A549 (cell line): ENCODE data around the gene IRAK3. TPM values are rescaled to one million over a fixed set of nuclear protein-coding genes. Genes with fewer than 3 reads are reported as not detected.

Experiments
- ATAC-seq, 2 experiments: fragments of 200-7000 bp in 1 of 2; fragments of >200 bp in 1 of 2; cut with Nextera tagmentation in 1 of 2; cut with Tn5 transposase in 1 of 2; 3 replicates each; pipeline versions ENCODE4 v1.8.0 to v1.9.1; 2018 to 2020; ENCODE audit warnings: mild to moderate bottlenecking in 1 of 2, moderate library complexity in 1 of 2
- CTCF ChIA-PET: fragments of 300-600 bp; sonication (Branson Sonifier 250); formaldehyde crosslinking; extraction: SDS; loops from one replicate; lab custom pipeline; 2021; ENCODE audit warnings: antibody characterized with exemption, inconsistent platforms; lab: Yijun Ruan, JAX
- POLR2A ChIA-PET: fragments of 350-600 bp; formaldehyde crosslinking; extraction: SDS; loops from one replicate; lab custom pipeline; 2021; ENCODE audit warnings: antibody characterized with exemption, inconsistent platforms; lab: Yijun Ruan, JAX
- DNase-seq, 2 experiments: peaks; one replicate each; pipeline versions ENCODE4 v3.0.0 to v3.0.0-alpha.2; 2011 to 2016; ENCODE audit warnings: low read depth in 1 of 2, low spot score in 1 of 2
- FAIRE-seq: peaks from 2 replicates; lab custom pipeline; 2011; peaks lifted over from hg19 to GRCh38; lab: Jason Lieb, UNC
- H3K27ac ChIP-seq, 2 experiments: fragments of >200 bp; sonication (Bioruptor Twin); formaldehyde crosslinking; 3 replicates each; pipeline ENCODE4 v1.5.1; 2016 to 2017
- H3K4me1 ChIP-seq: fragments of >200 bp; sonication (Bioruptor Twin); formaldehyde crosslinking; 3 replicates; pipeline ENCODE4 v1.6.1; 2016
- H3K4me2 ChIP-seq: fragments of >200 bp; sonication (Bioruptor Twin); formaldehyde crosslinking; 3 replicates; pipeline ENCODE4 v1.6.1; 2016
- H3K4me3 ChIP-seq: fragments of >200 bp; sonication (Bioruptor Twin); formaldehyde crosslinking; 3 replicates; pipeline ENCODE4 v1.5.1; 2016
- H3K9me3 ChIP-seq: fragments of >200 bp; sonication (Bioruptor Twin); formaldehyde crosslinking; 3 replicates; pipeline ENCODE4 v1.6.1; 2016
- BCL3 ChIP-seq: fragments of >200 bp; sonication (Bioruptor Twin); formaldehyde crosslinking; IDR thresholded peaks from 3 replicates; pipeline ENCODE4 v1.6.1; 2016
- BHLHE40 ChIP-seq: IDR thresholded peaks from 2 replicates; pipeline ENCODE4 v1.6.1; 2012; ENCODE audit warnings: low read depth, low read length, inconsistent platforms
- CEBPB ChIP-seq, 2 experiments: fragments of >200 bp in 1 of 2; sonication (Bioruptor Twin) in 1 of 2; formaldehyde crosslinking in 1 of 2; IDR thresholded peaks; 2 replicates each; pipeline ENCODE4 v1.6.1; 2012 to 2016
- CTCF ChIP-seq: fragments of >200 bp; sonication (Bioruptor Twin); formaldehyde crosslinking; IDR thresholded peaks from 3 replicates; pipeline ENCODE4 v1.5.1; 2016
- E2F6 ChIP-seq: IDR thresholded peaks from 2 replicates; pipeline ENCODE4 v1.6.1; 2012; ENCODE audit warnings: low read depth, borderline replicate concordance
- EHF ChIP-seq: fragments of 250-450 bp; sonication (Bioruptor Pico); IDR thresholded peaks from 2 replicates; pipeline ENCODE4 v1.5.0; 2020; ENCODE audit warnings: mild to moderate bottlenecking
- FOSB ChIP-seq: fragments of 250-450 bp; sonication (Bioruptor Pico); IDR thresholded peaks from 2 replicates; pipeline ENCODE4 v1.5.0; 2020; ENCODE audit warnings: mild to moderate bottlenecking, moderate library complexity
- FOSL2 ChIP-seq, 2 experiments: fragments of 450-650 bp in 1 of 2; fragments of >200 bp in 1 of 2; sonication (Bioruptor Twin) in 1 of 2; formaldehyde crosslinking; IDR thresholded peaks; 2 replicates each; pipeline versions ENCODE4 v1.5.0 to v1.6.1; 2016 to 2020; ENCODE audit warnings: mild to moderate bottlenecking in 1 of 2, moderate library complexity in 1 of 2
- GATA3 ChIP-seq: IDR thresholded peaks from 2 replicates; pipeline ENCODE4 v1.6.1; 2012; ENCODE audit warnings: borderline replicate concordance
- HES2 ChIP-seq: fragments of >200 bp; sonication (Bioruptor Twin); formaldehyde crosslinking; IDR thresholded peaks from 2 replicates; pipeline ENCODE4 v1.6.1; 2016
- HEYL ChIP-seq: fragments of 250-450 bp; sonication (Bioruptor Pico); IDR thresholded peaks from 2 replicates; pipeline ENCODE4 v1.8.0; 2021; ENCODE audit warnings: mild to moderate bottlenecking, moderate library complexity
- KDM1A ChIP-seq: fragments of 200-600 bp; sonication (generic); IDR thresholded peaks from 2 replicates; pipeline ENCODE4 v1.6.1; 2016; ENCODE audit warnings: low read depth, mild to moderate bottlenecking
- KDM5A ChIP-seq: fragments of 200-600 bp; sonication (generic); IDR thresholded peaks from 2 replicates; pipeline ENCODE4 v1.6.1; 2016; ENCODE audit warnings: antibody characterized with exemption, mild to moderate bottlenecking
- MAX ChIP-seq: IDR thresholded peaks from 2 replicates; pipeline ENCODE4 v1.6.1; 2012
- NFE2L2 ChIP-seq: fragments of 150-350 bp; conservative IDR thresholded peaks from 2 replicates; pipeline ENCODE4 v1.6.1; 2014; ENCODE audit warnings: low read length
- NR3C1 ChIP-seq: fragments of >200 bp; sonication (Bioruptor Twin); formaldehyde crosslinking; IDR thresholded peaks from 3 replicates; pipeline ENCODE4 v1.6.1; 2017
- POLR2AphosphoS2 ChIP-seq: conservative IDR thresholded peaks from 2 replicates; pipeline ENCODE4 v1.6.1; 2012; ENCODE audit warnings: low read length, improper control_type of control experiment, inconsistent platforms
- RAD21 ChIP-seq, 2 experiments: fragments of >200 bp in 1 of 2; sonication (Bioruptor Twin) in 1 of 2; formaldehyde crosslinking in 1 of 2; IDR thresholded peaks in 1 of 2; conservative IDR thresholded peaks in 1 of 2; 2 replicates in 1 of 2; 3 replicates in 1 of 2; pipeline ENCODE4 v1.6.1; 2012 to 2018; ENCODE audit warnings: inconsistent platforms in 1 of 2
- RARB ChIP-seq: fragments of 250-450 bp; sonication (Bioruptor Pico); IDR thresholded peaks from 2 replicates; pipeline ENCODE4 v1.8.0; 2021; ENCODE audit warnings: mild to moderate bottlenecking, moderate library complexity
- REST ChIP-seq: fragments of 200-600 bp; sonication (generic); IDR thresholded peaks from 2 replicates; pipeline ENCODE4 v1.6.1; 2016; ENCODE audit warnings: antibody characterized with exemption, mild to moderate bottlenecking, moderate library complexity
- RNF2 ChIP-seq: fragments of 200-600 bp; sonication (generic); IDR thresholded peaks from 2 replicates; pipeline ENCODE4 v1.6.1; 2016; ENCODE audit warnings: low read depth, mild to moderate bottlenecking, antibody characterized with exemption, moderate library complexity, borderline replicate concordance
- TP53 ChIP-seq: fragments of 250-450 bp; sonication (Bioruptor Pico); IDR thresholded peaks from 2 replicates; pipeline ENCODE4 v1.5.0; 2021; ENCODE audit warnings: mild to moderate bottlenecking, moderate library complexity
- USF2 ChIP-seq: fragments of 450-650 bp; IDR thresholded peaks from 2 replicates; pipeline ENCODE4 v1.6.1; 2014; ENCODE audit warnings: antibody characterized with exemption
- ZFP36 ChIP-seq: fragments of 450-650 bp; IDR thresholded peaks from 2 replicates; pipeline ENCODE4 v1.6.1; 2014; ENCODE audit warnings: borderline replicate concordance; ENCODE audit not compliant: partially characterized antibody
- ZSCAN20 ChIP-seq: fragments of 250-450 bp; sonication (Bioruptor Pico); IDR thresholded peaks from 2 replicates; pipeline ENCODE4 v1.8.0; 2022; ENCODE audit warnings: mild to moderate bottlenecking, moderate library complexity
- WGBS: methylation state at CpG from one replicate; pipeline ENCODE4 v1.1.6; 2017; ENCODE audit errors: missing lambda C conversion rate; 5-methylcytosine and 5-hydroxymethylcytosine counted together
- polyA plus RNA-seq, 4 experiments: library from polyadenylated mRNA; depleted of rRNA in 3 of 4; stranded (reverse); fragments of >200 nt; fragmentation: RNase III in 1 of 4; extraction: RNeasy Plus Mini Kit Qiagen cat#74134 plus additional on column Dnase treatment in 1 of 4; gene quantifications; 2 replicates in 3 of 4; 3 replicates in 1 of 4; pipeline ENCODE4 v1.2.3, GENCODE V29; 2011 to 2017

Gene IRAK3
- polyA plus RNA-seq, 2 of the 4 experiments (the other 2 are of a cell fraction) = 0.06 to 0.25 TPM

GRCh38 chr12:66239295-66239694 lies 50.3 kb downstream of the IRAK3 start:
- POLR2A ChIA-PET = no interaction called here
- TF ChIP-seq HEYL (CRISPR knock-in tag) = no peak
- no peak for TF ChIP-seq MAX
- no peak for TF ChIP-seq FOSL2 (IDR thresholded peaks at IDR 0.05)
- TF ChIP-seq FOSL2 (CRISPR knock-in tag; IDR thresholded peaks at IDR 0.05) = no peak
- no peak for TF ChIP-seq CEBPB (IDR thresholded peaks at IDR 0.05)
- no peak for TF ChIP-seq NFE2L2
- no peak for TF ChIP-seq BHLHE40
- no peak for TF ChIP-seq GATA3
- TF ChIP-seq POLR2AphosphoS2 = no peak
- Histone ChIP-seq H3K4me2 (no peak overlapping the region), H3K9me3 (no peaks in the 10 kb centered on the region), H3K27ac (no peak overlapping the region), H3K4me1 (peaks cover 3% of the 10 kb centered on the region; the same call in 1 of the 3 replicates), H3K4me3 (no peak overlapping the region)
- CTCF ChIA-PET = interaction anchor here (0.6 to 1.4 kb wide), 2 partner anchors 11 to 28 kb away, joined by 3 read pairs; no protein-coding TSS in a partner anchor
- DNase-seq = no peak
- no peak for FAIRE-seq
- ATAC-seq = no peak
- WGBS = 44% methylated on average over 1 of the region's 1 CpG

- ChIA-PET CTCF (no interaction called here), POLR2A (no interaction called here)
- no peak for ATAC-seq
- peaks cover 3% of the 10 kb centered on the region; the same call in 1 of the 3 replicates for H3K4me1 ChIP-seq
- H3K4me2 ChIP-seq = no peak overlapping the region
- no peaks in the 10 kb centered on the region for H3K9me3 ChIP-seq
- no peak overlapping the region for H3K27ac ChIP-seq
- TF ChIP-seq USF2 (no peak), FOSB (CRISPR knock-in tag) (no peak), TP53 (CRISPR knock-in tag) (no peak), ZSCAN20 (CRISPR knock-in tag) (no peak), KDM1A (no peak), FOSL2 (IDR thresholded peaks at IDR 0.05) (no peak), FOSL2 (CRISPR knock-in tag; IDR thresholded peaks at IDR 0.05) (no peak), RARB (CRISPR knock-in tag) (no peak), CTCF (no peak), E2F6 (no peak), GATA3 (no peak), BCL3 (no peak), REST (no peak), HES2 (no peak), KDM5A (no peak), RAD21 (conservative IDR thresholded peaks at IDR 0.05 in 1 of 2, IDR thresholded peaks at IDR 0.05 in 1 of 2) (no peak), ZFP36 (no peak), NR3C1 (no peak), RNF2 (no peak), EHF (CRISPR knock-in tag) (no peak)
- DNase-seq = no peak
- WGBS = 37% methylated on average over 7 of the region's 7 CpGs
- no peak overlapping the region for H3K4me3 ChIP-seq
- FAIRE-seq = no peak
Observed at GRCh38 chr12:66240096-66240820, 51.2 kb downstream of the IRAK3 start.
